HG03060 (cell line): Measurements from ENCODE around the gene WBP1.
"Not testable (repeated sequence)": the region's sequence is repeated elsewhere in the genome, so short reads cannot be mapped to it uniquely, and the experiment has no call there.

Experiments used
- ATAC-seq: cut with Tn5 transposase; IDR thresholded peaks from one replicate; pipeline ENCODE4 v1.9.1; 2021; ENCODE audit warnings: low read depth, moderate number of reproducible peaks; ENCODE audit not compliant: unreplicated experiment

Gene WBP1

DNA sequence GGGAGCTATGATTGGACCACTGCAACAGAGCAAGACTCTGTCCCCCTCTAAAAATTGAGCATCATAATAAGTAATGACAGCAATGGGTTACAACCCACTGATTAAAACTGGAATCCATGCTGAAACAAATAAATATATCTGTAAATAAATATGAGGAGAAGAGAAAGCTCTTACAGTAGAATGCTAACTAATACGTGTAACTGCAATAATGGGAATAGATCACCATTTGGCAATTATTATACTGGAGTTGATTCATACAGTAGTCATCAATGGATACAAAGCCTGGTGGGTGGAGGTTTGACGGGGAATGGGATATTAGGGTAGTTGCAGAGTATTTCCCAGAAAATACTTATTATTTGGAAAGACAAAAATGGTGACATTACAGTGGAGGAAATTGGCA lies 9.5 kb upstream of the WBP1 start:
- no peak for ATAC-seq

DNA sequence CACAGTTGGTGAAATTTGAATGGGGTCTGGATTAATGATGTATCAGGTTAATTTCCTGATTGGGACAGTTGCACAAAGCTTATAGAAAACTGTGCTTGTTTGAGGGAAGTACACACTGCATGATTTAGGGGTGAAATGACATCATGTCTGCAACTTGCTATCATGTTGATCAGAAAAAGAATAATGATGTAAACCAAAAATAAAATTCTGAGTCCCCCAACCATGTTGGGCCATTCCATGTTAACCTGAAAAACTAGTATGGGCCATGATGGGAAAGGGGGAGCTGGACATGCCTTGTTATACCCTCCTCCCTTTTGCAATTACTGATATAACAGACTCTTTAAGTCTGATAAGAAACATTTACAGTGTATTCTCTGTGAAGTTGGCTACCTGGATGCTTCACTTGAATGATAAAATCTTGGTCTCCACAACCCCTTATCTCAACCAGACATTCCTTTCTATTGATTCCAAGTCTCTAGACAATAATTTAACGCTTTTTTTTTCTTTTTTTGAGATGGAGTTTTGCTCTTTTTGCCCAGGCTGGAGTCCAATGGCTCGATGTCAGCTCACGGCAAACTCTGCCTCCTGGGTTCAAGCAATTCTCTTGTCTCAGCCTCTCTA lies 7.6 kb upstream of the WBP1 start:
- ATAC-seq, result no peak

DNA sequence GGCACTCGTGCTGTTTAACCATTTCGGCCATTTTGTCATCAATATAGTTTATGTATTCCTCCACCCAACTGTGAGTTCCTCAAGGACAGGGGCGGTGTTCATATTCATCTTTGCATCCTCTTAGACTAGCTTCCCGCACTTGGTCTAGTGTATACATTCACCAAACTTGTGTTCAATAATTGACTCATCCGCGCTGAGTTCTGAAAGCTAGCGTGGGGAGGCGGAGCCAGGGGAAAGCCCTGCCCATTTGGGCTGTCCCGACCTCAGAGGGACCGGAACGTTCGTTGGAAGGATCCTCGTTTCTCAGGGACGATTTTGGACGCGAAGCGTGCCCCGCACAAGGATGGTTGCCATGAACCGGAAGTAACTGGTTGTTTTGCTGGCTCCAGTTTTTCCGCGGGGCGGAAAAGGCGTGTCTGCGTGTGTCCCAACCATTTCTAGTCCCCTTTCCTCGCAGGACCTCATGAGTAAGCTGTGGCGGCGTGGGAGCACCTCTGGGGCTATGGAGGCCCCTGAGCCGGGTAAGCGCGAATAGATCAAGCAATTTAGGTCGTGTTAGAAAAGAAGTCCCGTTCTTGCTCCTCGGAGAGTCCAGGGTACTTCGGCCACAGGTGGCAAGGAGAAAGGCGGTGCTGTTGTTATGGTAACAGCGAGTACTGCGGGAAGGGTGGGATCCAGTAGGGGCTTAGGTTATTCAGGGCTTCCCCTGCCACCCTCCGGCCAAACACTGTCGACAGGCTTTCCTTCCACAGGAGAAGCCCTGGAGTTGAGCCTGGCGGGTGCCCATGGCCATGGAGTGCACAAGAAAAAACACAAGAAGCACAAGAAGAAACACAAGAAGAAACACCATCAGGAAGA lies 3.4 kb upstream of the WBP1 start, which contains the start of gene INO80B:
INO80B (plus strand) TSS at position 434 of the 858 bp plus-strand sequence; CDS start at position 464, 30 bp downstream.
- peak; percentile 44 for ATAC-seq

DNA sequence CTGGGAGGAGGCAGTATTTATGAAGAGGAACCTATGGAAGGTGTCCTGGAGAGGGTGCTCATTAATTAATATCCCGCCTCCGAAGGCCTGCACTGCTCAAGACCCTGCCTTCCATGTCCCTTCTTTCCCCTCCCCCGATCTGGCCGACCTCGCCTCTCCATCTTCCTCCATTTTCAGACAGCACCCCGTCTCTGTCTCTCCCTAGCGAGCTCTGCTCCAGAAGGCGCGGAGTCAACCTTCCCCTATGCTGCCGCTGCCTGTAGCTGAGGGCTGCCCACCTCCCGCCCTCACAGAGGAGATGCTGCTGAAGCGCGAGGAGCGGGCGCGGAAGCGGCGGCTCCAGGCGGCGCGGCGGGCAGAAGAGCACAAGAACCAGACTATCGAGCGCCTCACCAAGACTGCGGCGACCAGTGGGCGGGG lies 1.1 kb upstream of the WBP1 start:
- no peak for ATAC-seq

- ATAC-seq, result peak; percentile 10
Measured at GRCh38 chr2:74457549-74458131, 598 bp upstream of the WBP1 start.

DNA sequence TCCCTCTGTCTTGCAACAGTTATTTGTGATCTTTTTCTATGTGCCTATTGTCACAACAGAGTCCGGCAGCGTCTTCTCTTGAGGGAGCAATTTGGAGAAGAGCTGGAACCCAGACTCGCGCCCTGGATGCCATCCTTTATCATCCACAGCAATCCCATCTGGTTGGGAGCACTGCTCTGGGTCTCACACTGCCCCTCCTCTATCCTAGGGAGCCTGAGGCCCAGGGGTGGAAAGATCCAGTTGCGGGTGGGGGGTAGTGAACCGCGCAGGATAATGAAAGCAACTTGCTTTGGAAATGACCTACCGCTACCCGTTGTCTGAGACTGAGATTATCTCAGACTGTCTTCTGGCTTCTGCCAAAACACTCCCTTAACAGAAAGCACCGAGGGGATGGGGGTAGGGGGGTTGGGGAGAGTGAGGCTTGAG lies 713 bp downstream of the WBP1 start:
- no peak for ATAC-seq

DNA sequence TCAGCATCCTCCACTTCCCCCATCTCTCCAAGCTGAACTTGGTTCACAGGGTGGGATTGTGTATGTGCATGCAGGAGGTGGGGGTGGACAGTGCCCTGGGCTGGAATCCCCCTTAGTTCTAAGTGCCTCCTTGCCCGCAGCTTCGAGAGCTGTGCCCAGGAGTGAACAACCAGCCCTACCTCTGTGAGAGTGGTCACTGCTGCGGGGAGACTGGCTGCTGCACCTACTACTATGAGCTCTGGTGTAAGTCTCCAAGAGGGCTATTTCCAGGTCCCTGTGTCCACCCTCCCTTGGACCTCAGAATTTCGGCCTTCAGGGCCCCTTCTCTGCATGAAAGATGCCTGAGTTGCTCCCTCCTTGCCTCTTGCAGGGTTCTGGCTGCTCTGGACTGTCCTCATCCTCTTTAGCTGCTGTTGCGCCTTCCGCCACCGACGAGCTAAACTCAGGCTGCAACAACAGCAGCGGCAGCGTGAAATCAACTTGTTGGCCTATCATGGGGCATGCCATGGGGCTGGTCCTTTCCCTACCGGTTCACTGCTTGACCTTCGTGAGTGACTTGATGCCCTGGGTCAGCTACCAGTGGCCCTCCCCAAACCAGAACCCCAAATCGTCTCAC lies 1.4 kb downstream of the WBP1 start:
- not testable (repeated sequence) for ATAC-seq

- ATAC-seq, result not testable (repeated sequence)
Measured at GRCh38 chr2:74460187-74460586, 1.9 kb downstream of the WBP1 start.

DNA sequence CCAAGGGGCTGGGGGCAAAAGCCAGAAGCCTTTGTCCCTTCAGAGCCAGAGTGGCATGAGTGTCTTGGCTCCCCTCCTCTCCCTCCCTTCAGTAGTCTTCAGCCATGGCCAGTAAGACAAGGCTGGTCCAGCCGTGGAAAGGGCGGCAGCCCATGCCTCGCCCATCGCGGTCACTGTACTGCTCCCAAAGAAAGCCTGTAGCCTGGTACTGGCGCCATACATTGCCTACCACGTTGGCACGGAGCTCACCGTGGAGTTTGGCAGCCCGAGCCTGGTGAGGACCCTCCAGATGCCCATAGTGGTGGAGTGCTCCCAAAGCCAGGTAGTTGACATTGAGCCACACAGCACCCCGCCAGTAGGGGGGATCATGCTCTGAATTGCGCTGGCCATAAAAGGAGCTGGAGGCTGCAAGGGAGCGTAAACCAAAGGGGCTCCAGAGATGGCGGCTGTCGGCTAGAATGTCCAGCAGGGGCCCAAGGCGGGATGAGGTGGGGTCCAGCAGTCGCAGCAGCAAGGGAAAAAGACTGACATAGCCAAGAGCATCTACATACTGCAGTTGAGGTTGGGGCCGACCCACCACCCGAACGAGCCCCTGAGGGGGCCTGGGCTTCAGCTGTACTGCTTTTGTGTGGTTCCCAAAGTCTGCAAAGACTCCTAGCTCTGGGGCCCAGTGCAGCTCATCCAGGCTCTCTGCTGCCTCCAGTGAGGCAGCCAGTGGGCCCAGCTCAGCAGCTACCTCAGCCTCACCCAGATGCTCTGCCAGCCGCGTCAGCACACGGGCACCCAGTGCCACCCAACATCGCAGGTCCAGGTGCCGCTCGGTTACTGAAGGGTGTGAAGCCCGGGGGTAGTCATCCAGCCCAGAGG lies 3.2 kb downstream of the WBP1 start:
- no peak for ATAC-seq

GRCh38 chr2:74462054-74462785 lies 4.0 kb downstream of the WBP1 start:
- ATAC-seq, result no peak

DNA sequence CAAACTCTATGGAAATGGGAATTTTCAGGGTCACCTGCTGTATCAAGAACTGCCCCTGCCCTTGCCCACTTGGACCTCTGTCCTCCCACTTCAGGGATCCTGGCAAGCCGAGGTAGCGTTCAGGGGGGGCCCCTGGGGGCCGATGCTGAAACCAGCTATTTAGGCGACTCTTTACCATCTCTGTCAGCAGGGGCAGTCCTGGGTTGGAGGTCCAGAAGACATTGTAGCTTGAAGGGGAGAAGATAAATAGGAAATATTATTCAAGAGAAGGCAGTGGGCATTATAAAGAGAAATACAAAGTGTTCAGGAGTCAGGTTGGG lies 4.5 kb downstream of the WBP1 start:
- no peak for ATAC-seq

- ATAC-seq, result no peak
Measured at GRCh38 chr2:74464406-74464805, 6.2 kb downstream of the WBP1 start.

DNA sequence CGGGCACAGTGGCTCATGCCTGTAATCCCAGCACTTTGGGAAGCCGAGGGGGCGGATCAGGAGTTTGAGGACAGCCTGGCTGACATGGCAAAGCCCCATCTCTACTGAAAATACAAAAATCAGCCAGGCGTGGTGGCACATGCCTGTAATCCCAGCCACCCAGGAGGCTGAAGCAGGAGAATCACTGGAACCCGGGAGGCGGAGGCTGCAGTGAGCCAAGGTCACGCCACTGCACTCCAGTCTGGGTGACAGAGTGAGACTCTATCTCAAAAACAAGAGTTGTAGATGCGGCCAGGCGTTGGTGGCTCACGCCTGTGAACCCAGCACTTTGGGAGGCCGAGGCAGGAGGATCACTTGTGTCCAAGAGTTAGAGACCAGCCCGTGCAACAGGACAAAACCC lies 12.5 kb downstream of the WBP1 start:
- ATAC-seq, result not testable (repeated sequence)

DNA sequence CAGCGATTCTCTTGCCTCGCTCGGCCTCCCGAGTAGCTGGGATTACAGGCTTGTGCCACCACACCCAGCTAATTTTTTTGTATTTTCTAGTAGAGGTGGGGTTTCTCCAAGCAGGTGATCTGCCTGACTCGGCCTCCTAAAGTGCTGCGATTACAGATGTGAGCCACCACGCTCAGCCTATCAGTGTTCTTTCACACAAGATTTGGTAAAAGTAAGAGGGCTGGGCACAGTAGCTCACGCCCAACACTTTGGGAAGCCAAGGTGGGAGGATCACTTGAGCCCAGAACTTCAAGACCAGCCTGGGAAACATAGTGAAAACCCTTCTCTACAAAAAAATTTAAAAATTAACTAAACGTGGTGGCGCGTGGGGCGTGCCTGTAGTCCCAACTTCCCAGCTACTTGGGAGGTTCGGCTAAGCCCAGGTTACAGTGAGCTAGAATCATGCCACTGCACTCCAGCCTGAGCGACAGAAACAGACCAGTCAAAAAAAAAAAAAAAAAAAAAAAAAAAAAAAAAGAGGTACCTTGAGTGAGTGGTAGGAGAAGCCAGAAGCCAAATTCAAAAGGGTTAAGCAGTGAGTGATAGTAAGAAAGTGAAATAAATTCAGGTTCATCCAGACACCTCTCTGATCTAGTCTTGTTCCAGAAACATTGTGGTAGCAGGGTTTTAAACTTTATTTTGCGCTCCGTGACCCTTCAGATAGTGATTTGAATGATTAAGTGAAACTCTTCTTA lies 13.3 kb downstream of the WBP1 start:
- no peak for ATAC-seq

- ATAC-seq, result peak; percentile 55
Measured at GRCh38 chr2:74472086-74472944, 14.1 kb downstream of the WBP1 start, which contains the start of gene MRPL53. Gene MRPL53, minus strand, starts transcription at chr2:74472680. Its CDS starts 20 bp downstream, at chr2:74472660.

GRCh38 chr2:74472945-74473258 lies 14.7 kb downstream of the WBP1 start:
- ATAC-seq, result no peak

- ATAC-seq, result no peak
Measured at GRCh38 chr2:74474481-74474880, 16.2 kb downstream of the WBP1 start.

- no peak for ATAC-seq
Measured at GRCh38 chr2:74474899-74475298, 16.7 kb downstream of the WBP1 start.
